Right kidney (tissue), 1 donor: Measurements from ENCODE around the gene SLC66A2.

Experiments used
- DNase-seq: peaks from one replicate; pipeline ENCODE4 v3.0.0-alpha.2; 2016

Gene SLC66A2

DNA sequence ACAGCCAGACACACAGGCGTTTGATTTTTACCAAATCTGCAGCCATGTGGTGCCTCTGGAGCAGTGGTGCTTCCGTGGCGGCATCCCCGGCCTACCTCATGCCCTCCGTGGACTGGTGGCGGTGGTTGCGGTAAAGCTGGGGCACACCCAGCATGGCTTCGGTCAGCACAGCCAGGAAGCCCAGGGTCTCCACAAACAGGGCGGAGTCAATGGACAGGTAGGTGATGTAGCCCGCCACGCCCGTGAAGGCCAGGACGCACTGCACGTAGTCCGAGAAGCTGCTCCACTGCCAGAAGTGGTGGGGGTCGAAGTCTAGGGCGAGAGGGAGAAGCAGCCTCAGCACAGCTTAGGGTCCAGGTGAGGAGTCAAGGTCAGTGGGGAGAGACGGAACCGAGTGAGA is 32.4 kb downstream of the SLC66A2 start:
- DNase-seq = no peak

GRCh38 chr18:79918615-79919011 is 32.8 kb downstream of the SLC66A2 start:
- DNase-seq = no peak

GRCh38 chr18:79917853-79918614 is 33.4 kb downstream of the SLC66A2 start:
- no peak for DNase-seq

- DNase-seq = no peak
These were observed 34.1 kb downstream of the SLC66A2 start for GRCh38 chr18:79917169-79917852.

- DNase-seq = no peak
These were observed 34.8 kb downstream of the SLC66A2 start for GRCh38 chr18:79916546-79917168.

DNA sequence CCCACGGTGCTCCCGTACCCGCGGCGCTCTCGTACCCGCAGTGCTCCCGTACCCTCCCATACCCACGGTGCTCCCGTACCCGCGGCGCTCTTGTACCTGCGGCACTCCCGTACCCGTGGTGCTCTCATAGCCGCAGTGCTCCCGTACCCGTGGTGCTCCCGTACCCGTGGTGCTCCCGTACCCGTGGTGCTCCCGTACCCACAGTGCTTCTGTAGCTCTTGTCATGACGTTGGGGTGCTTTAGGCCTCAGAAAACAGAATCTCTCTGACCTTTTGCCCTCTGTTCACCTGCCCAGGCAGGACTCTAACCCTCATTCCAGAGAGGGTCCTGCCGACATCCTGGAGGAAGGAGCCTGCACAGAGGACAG is 35.3 kb downstream of the SLC66A2 start:
- DNase-seq = no peak

- no peak for DNase-seq
These were observed 36.0 kb downstream of the SLC66A2 start for GRCh38 chr18:79915161-79916127.

DNA sequence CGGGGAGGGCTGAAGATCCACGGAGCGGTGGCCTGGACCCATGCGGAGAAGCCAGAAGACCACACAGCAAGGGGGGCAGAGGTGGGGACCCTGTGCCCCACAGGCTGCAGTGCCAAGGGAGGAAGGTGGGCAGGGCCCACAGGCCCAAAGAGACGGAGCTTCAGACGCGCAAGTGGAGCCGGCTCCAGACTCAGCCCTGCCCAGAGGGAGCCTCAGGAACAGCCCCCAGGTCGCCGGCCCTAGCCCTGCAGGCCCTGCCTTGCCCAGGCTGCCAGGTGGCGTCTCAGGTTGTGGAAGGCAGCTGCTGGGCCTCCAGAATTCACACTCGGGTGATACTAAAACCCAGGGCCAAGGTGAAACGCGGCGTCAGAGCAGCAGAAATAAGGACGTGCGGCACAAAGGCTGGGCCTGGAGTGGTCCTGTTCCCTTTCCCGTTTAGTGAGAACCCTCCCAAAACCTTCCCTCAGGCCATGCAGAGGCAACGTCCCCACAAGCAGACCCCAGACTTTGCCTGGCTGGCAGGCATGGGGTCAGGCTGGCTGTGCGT is 36.8 kb downstream of the SLC66A2 start:
- no peak for DNase-seq

DNA sequence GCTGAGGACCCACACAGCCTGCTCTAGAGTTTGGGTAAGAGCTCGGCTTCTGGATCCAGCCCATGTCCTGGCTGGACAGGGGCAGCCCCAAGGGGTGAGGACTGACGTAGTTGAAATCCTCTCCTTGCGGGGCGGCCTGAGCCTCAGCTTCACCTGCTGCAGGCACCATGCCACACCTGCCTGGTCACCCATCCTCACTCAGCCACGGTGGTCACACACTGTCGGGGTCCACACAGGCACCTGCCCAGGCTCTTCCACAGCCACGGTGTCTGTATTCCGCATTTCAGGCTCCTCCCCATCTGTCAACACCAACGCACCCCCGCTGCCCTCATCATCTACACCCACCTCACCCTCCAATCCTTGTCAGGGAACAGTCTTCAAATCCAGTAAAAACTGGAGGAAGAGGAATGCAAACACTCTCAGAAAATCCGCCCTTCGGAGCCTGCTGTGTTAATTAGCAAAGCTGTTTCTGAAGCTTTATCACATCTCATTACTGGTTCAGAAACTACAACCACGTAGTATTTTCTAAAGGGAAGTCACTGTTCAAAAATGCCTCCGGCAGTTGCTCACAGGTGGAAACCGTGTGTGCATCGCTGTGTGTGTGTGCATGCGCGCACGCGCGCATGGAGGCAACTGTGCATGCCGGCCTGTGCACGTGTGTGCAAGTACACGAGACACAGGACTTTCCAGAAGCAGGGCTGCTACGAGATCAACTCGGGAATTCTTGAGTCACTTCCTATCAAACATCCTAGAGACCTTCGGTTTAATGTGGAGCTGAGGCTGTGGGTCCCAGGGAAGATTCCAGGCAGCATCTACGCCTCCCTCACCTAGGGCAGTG is 38.2 kb downstream of the SLC66A2 start:
- DNase-seq = no peak

GRCh38 chr18:79912409-79912991 is 39.0 kb downstream of the SLC66A2 start:
- no peak for DNase-seq

GRCh38 chr18:79911344-79912270 is 39.8 kb downstream of the SLC66A2 start:
- peak; percentile 26 for DNase-seq

- no peak for DNase-seq
These were observed 40.7 kb downstream of the SLC66A2 start for GRCh38 chr18:79910563-79911343.

GRCh38 chr18:79906706-79907105 is 44.7 kb downstream of the SLC66A2 start:
- no peak for DNase-seq

DNA sequence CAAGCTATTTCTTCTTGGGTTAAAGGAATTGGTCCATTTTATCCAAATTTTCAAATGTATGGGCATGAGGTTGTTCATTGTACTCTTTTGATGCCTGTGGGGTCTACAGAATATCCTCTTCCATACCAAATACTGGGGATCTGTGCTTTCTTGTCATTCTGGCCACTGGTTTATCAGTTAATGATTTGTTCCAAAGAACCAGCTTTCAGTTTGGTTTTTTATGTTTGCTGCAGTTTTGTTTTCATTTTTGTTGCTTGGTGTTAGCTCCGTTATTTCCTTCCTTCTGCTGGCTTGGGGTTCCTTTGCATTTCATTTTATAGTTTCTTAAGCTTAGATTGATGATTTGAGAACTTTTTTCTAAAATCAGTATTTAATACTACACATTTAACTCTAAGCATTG is 45.5 kb downstream of the SLC66A2 start:
- no peak for DNase-seq

GRCh38 chr18:79905389-79905911 is 46.0 kb downstream of the SLC66A2 start:
- no peak for DNase-seq

GRCh38 chr18:79904357-79905147 is 46.9 kb downstream of the SLC66A2 start:
- DNase-seq = no peak

DNA sequence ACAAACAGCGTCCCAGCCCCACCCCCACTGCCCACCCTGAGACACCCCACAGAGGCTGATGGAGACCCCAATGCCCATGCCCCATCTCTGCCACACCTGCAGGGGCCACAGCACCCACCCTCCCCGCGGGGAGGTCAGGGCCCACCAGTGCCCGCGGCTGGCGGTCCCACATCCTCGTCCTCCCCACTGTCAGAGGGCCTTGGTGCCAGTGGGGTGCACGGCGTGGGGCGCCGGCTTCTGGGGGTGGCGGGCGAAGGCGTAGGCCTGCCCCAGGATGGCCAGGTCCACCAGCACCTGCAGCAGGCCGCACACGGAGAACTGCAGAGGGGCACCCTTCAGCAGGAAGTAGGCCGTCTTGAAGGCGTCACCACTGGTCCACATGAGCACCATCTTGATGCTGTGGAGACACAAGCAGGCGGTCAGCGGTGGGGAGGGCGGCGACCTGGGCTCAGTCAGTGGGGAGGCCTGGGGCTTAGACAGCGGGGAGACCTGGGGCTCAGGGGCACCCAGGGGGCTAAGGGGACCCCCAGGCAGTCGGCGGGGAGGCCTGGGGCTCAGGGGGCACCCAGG is 47.6 kb downstream of the SLC66A2 start:
- no peak for DNase-seq
